ENCODE measurements around the gene RFTN1. TPM values are rescaled to one million over a fixed set of nuclear protein-coding genes. Genes with fewer than 3 reads are reported as not detected.

The RFTN1 gene
- polyA plus RNA-seq, 3 donors, result 17.4 to 28.0 (median 27.2) TPM

DNA sequence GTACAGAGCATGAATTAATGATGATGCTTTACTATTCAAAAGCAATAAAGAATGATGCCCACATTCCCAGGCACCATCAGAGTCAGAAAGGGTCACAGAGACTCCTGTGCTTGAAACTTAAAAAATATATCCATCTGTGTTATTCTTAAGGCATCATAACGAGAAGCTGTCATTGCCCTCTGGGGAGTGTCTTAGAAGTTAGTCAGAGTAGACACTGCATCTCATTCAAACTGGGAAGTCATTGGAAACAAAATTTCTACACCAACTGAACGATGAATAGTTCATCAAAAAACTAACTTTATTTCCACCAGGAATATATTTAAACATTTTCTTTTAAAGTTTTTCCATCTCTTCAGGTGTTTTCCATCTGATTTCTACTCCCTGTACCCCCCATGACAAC lies 122.9 kb downstream of the RFTN1 start:
- Histone ChIP-seq H3K9ac (ENCODE audit: insufficient read depth, low read length, poor library complexity, severe bottlenecking) (no peak overlapping the region), H3K4me1 (ENCODE audit: control insufficient read depth in 1 of 2, insufficient read depth in 2 of 2, low read length in 2 of 2) (no peaks in the 10 kb centered on the region), H2AFZ (ENCODE audit: insufficient read depth, low read depth, low read length, poor library complexity, severe bottlenecking) (no peak overlapping the region), H3K27me3 (ENCODE audit: control insufficient read depth in 2 of 2, insufficient read depth in 2 of 2, low read length in 2 of 2) (no peaks in the 10 kb centered on the region), H3K4me3 (replicated peaks in 1 of 3; ENCODE audit: low read depth in 2 of 3, low read length in 3 of 3) (no peak overlapping the region), H3K36me3 (replicated peaks in 1 of 2; ENCODE audit: control insufficient read depth in 1 of 2, insufficient read depth in 2 of 2, low read length in 2 of 2) (no peaks in the 10 kb centered on the region), H4K20me1 (ENCODE audit: insufficient read depth, low read length) (no peaks in the 10 kb centered on the region), H3K9me3 (replicated peaks in 1 of 2; ENCODE audit: control insufficient read depth in 1 of 2, insufficient read depth in 1 of 2, low read length in 2 of 2) (no peaks in the 10 kb centered on the region), H3K27ac (ENCODE audit: low read depth in 1 of 2, low read length in 2 of 2) (no peak overlapping the region), H3K4me2 (replicated peaks; ENCODE audit: extremely low read depth, low read length, poor library complexity, severe bottlenecking) (no peak overlapping the region), H3K79me2 (ENCODE audit: insufficient read depth, low read length) (no peaks in the 10 kb centered on the region)
- Mint-ChIP-seq H3K36me3 (peaks cover 8 to 9% of the 10 kb centered on the region in 2 donors), H3K4me1 (no peaks in the 10 kb centered on the region), H3K4me3 (no peak overlapping the region), H3K27ac (no peak overlapping the region), H3K9me3 (no peaks in the 10 kb centered on the region), H3K27me3 (ENCODE audit: low read depth in 3 of 3) (peaks cover 0 to 3% (median 2%) of the 10 kb centered on the region in 3 donors)
- no CpG with 5 or more reads among the region's 2 CpGs for WGBS (ENCODE audit: insufficient coverage)
- TF ChIP-seq, protein P1, sequence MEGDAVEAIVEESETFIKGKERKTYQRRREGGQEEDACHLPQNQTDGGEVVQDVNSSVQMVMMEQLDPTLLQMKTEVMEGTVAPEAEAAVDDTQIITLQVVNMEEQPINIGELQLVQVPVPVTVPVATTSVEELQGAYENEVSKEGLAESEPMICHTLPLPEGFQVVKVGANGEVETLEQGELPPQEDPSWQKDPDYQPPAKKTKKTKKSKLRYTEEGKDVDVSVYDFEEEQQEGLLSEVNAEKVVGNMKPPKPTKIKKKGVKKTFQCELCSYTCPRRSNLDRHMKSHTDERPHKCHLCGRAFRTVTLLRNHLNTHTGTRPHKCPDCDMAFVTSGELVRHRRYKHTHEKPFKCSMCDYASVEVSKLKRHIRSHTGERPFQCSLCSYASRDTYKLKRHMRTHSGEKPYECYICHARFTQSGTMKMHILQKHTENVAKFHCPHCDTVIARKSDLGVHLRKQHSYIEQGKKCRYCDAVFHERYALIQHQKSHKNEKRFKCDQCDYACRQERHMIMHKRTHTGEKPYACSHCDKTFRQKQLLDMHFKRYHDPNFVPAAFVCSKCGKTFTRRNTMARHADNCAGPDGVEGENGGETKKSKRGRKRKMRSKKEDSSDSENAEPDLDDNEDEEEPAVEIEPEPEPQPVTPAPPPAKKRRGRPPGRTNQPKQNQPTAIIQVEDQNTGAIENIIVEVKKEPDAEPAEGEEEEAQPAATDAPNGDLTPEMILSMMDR (IDR thresholded peaks at IDR 0.05), result no peak
- no peak for DNase-seq
- intact Hi-C loops (cut with micrococcal nuclease), result no loop called here

DNA sequence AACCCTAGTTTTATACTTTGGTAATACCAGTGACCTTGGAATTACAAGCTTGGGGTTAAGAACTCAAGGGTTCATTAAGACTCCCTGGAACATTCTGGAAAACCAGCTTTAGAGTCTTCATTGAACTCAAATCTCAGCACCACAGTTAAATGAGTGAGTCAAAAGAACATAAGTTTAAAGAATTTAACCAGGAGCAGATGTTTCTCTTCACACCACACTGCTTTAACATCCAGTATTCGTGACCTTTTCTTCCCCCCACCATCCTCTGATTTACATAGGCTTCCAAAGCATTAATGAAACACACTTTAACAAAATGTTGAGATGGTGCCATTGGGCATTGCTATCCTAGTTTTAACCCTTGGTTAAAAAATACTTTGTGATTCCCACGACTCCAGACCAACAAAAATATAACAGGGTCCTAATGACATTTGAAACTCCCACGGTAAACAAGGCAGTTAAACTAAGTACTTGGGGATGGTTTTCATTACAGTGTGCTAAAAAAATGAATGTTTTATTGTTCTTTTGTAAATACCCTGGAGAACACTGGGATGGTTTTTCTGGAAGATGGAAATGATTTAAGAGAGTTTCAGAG lies 124.6 kb downstream of the RFTN1 start:
- Histone ChIP-seq H2AFZ (ENCODE audit: insufficient read depth, low read depth, low read length, poor library complexity, severe bottlenecking) (no peak overlapping the region), H3K27me3 (ENCODE audit: control insufficient read depth in 2 of 2, insufficient read depth in 2 of 2, low read length in 2 of 2) (no peaks in the 10 kb centered on the region), H3K27ac (ENCODE audit: low read depth in 1 of 2, low read length in 2 of 2) (no peak overlapping the region), H3K79me2 (ENCODE audit: insufficient read depth, low read length) (no peaks in the 10 kb centered on the region), H3K4me2 (replicated peaks; ENCODE audit: extremely low read depth, low read length, poor library complexity, severe bottlenecking) (no peak overlapping the region), H4K20me1 (ENCODE audit: insufficient read depth, low read length) (no peaks in the 10 kb centered on the region), H3K9ac (ENCODE audit: insufficient read depth, low read length, poor library complexity, severe bottlenecking) (no peak overlapping the region), H3K4me3 (replicated peaks in 1 of 3; ENCODE audit: low read depth in 2 of 3, low read length in 3 of 3) (no peak overlapping the region), H3K36me3 (replicated peaks in 1 of 2; ENCODE audit: control insufficient read depth in 1 of 2, insufficient read depth in 2 of 2, low read length in 2 of 2) (no peaks in the 10 kb centered on the region), H3K4me1 (ENCODE audit: control insufficient read depth in 1 of 2, insufficient read depth in 2 of 2, low read length in 2 of 2) (no peaks in the 10 kb centered on the region), H3K9me3 (replicated peaks in 1 of 2; ENCODE audit: control insufficient read depth in 1 of 2, insufficient read depth in 1 of 2, low read length in 2 of 2) (no peaks in the 10 kb centered on the region)
- H3K4me3 Mint-ChIP-seq, result no peak overlapping the region
- peaks cover 0 to 3% (median 2%) of the 10 kb centered on the region in 3 donors for H3K27me3 Mint-ChIP-seq (ENCODE audit: low read depth in 3 of 3)
- DNase-seq, result no peak
- 100% methylated on average over 1 of the region's 3 CpGs for WGBS (ENCODE audit: insufficient coverage)
- H3K9me3 Mint-ChIP-seq, result no peaks in the 10 kb centered on the region
- no peak overlapping the region for H3K27ac Mint-ChIP-seq
- H3K36me3 Mint-ChIP-seq, result peaks cover 9 to 10% of the 10 kb centered on the region in 2 donors
- intact Hi-C loops (cut with micrococcal nuclease), result no loop called here
- no peaks in the 10 kb centered on the region for H3K4me1 Mint-ChIP-seq
- TF ChIP-seq, protein P1 (IDR thresholded peaks at IDR 0.05), result no peak
